H9 (cell line): ENCODE data around the gene PDHB. TPM values are rescaled to one million over a fixed set of nuclear protein-coding genes. Genes with fewer than 3 reads are reported as not detected.

ENCODE experiments used
- DNase-seq: peaks from one replicate; pipeline ENCODE4 v3.0.0-alpha.2; 2017
- H2AFZ ChIP-seq: one replicate; pipeline ENCODE4 v1.6.1; 2013; ENCODE audit warnings: mild to moderate bottlenecking, low read length, control low read depth, moderate library complexity
- H2AK5ac ChIP-seq: 2 replicates; pipeline ENCODE4 v1.6.1; 2013; ENCODE audit warnings: low read length, control low read depth, mixed read lengths; ENCODE audit not compliant: insufficient read length
- H2BK120ac ChIP-seq: one replicate; pipeline ENCODE4 v1.6.1; 2013; ENCODE audit warnings: low read depth, mild to moderate bottlenecking, low read length, control low read depth, inconsistent platforms; ENCODE audit not compliant: poor library complexity, severe bottlenecking
- H2BK12ac ChIP-seq: 2 replicates; pipeline ENCODE4 v1.6.1; 2013; ENCODE audit warnings: low read length, control low read depth, mixed read lengths, low read depth; ENCODE audit not compliant: insufficient read length
- H2BK15ac ChIP-seq: 2 replicates; pipeline ENCODE4 v1.6.1; 2013; ENCODE audit warnings: low read depth, low read length, control low read depth
- H2BK20ac ChIP-seq: one replicate; pipeline ENCODE4 v1.6.1; 2013; ENCODE audit warnings: low read depth, mild to moderate bottlenecking, low read length, control low read depth, inconsistent platforms; ENCODE audit not compliant: poor library complexity, severe bottlenecking
- H2BK5ac ChIP-seq: 2 replicates; pipeline ENCODE4 v1.6.1; 2013; ENCODE audit warnings: low read length, control low read depth, mixed read lengths; ENCODE audit not compliant: insufficient read length
- H3K14ac ChIP-seq: 2 replicates; pipeline ENCODE4 v1.6.1; 2013; ENCODE audit warnings: low read length, control low read depth; ENCODE audit not compliant: insufficient read depth
- H3K18ac ChIP-seq: 2 replicates; pipeline ENCODE4 v1.6.1; 2013; ENCODE audit warnings: low read depth, mild to moderate bottlenecking, mixed read lengths, low read length, control low read depth; ENCODE audit not compliant: insufficient read length
- H3K23ac ChIP-seq: 2 replicates; pipeline ENCODE4 v1.6.1; 2013; ENCODE audit warnings: low read length, control low read depth, mixed read lengths, low read depth; ENCODE audit not compliant: insufficient read length
- H3K23me2 ChIP-seq: 2 replicates; pipeline ENCODE4 v1.6.1; 2013; ENCODE audit warnings: low read depth, mild to moderate bottlenecking, mixed read lengths, low read length, control low read depth; ENCODE audit not compliant: insufficient read length, poor library complexity, severe bottlenecking
- H3K27ac ChIP-seq: 2 replicates; pipeline ENCODE4 v1.5.1; 2013; ENCODE audit warnings: low read length, control low read depth, mixed read lengths, low read depth; ENCODE audit not compliant: insufficient read length
- H3K27me3 ChIP-seq: 2 replicates; pipeline ENCODE4 v1.6.1; 2013; ENCODE audit warnings: low read length, control low read depth, inconsistent platforms; ENCODE audit not compliant: insufficient read depth
- H3K4ac ChIP-seq: 2 replicates; pipeline ENCODE4 v1.6.1; 2013; ENCODE audit warnings: low read depth, mild to moderate bottlenecking, control low read depth, inconsistent platforms, low read length, moderate library complexity
- H3K4me1 ChIP-seq: 2 replicates; pipeline ENCODE4 v1.6.1; 2013; ENCODE audit warnings: low read length, control low read depth, inconsistent platforms; ENCODE audit not compliant: insufficient read depth
- H3K4me2 ChIP-seq: 2 replicates; pipeline ENCODE4 v1.6.1; 2013; ENCODE audit warnings: low read length, control low read depth, mixed read lengths; ENCODE audit not compliant: insufficient read length, insufficient read depth
- H3K56ac ChIP-seq: 2 replicates; pipeline ENCODE4 v1.6.1; 2013; ENCODE audit warnings: low read depth, mild to moderate bottlenecking, mixed read lengths, low read length, control low read depth; ENCODE audit not compliant: insufficient read length
- H3K79me1 ChIP-seq: 2 replicates; pipeline ENCODE4 v1.6.1; 2013; ENCODE audit warnings: low read depth, mild to moderate bottlenecking, moderate library complexity, low read length, control low read depth, inconsistent platforms; ENCODE audit not compliant: insufficient read depth, poor library complexity, severe bottlenecking
- H3K79me2 ChIP-seq: 2 replicates; pipeline ENCODE4 v1.6.1; 2013; ENCODE audit warnings: low read length, control low read depth, inconsistent platforms; ENCODE audit not compliant: insufficient read depth
- H3K9ac ChIP-seq: 2 replicates; pipeline ENCODE4 v1.6.1; 2013; ENCODE audit warnings: low read length, control low read depth, mixed read lengths; ENCODE audit not compliant: insufficient read length; ENCODE audit errors: extremely low read depth
- H3K9me3 ChIP-seq: one replicate; pipeline ENCODE4 v1.6.1; 2013; ENCODE audit warnings: low read depth, low read length, inconsistent platforms; ENCODE audit not compliant: control insufficient read depth
- H3T11ph ChIP-seq: one replicate; pipeline ENCODE4 v1.6.1; 2013; ENCODE audit warnings: mild to moderate bottlenecking, low read length, control low read depth, inconsistent platforms
- H4K20me1 ChIP-seq: one replicate; pipeline ENCODE4 v1.6.1; 2013; ENCODE audit not compliant: control insufficient read depth, insufficient read length, insufficient read depth
- H4K5ac ChIP-seq: 2 replicates; pipeline ENCODE4 v1.6.1; 2013; ENCODE audit warnings: low read depth, mild to moderate bottlenecking, mixed read lengths, low read length, control low read depth; ENCODE audit not compliant: insufficient read length
- H4K8ac ChIP-seq: replicated peaks from 2 replicates; pipeline ENCODE4 v1.6.1; 2013; ENCODE audit warnings: low read length, control low read depth, mixed read lengths, low read depth; ENCODE audit not compliant: insufficient read length
- H4K91ac ChIP-seq: 2 replicates; pipeline ENCODE4 v1.6.1; 2013; ENCODE audit warnings: low read depth, mild to moderate bottlenecking, moderate library complexity, mixed read lengths, low read length, control low read depth; ENCODE audit not compliant: insufficient read length
- H3K27ac Mint-ChIP-seq, 3 experiments: 2 replicates in 2 of 3; 3 replicates in 1 of 3; pipeline ENCODE4 v1.8.0; 2020 to 2021; ENCODE audit warnings: mixed read lengths in 3 of 3, mild to moderate bottlenecking in 1 of 3, moderate library complexity in 1 of 3
- H3K27me3 Mint-ChIP-seq: 2 replicates; pipeline ENCODE4 v1.8.0; 2021; ENCODE audit warnings: low read depth, mild to moderate bottlenecking, moderate library complexity, mixed read lengths
- H3K36me3 Mint-ChIP-seq, 3 experiments: 2 replicates in 2 of 3; 3 replicates in 1 of 3; pipeline ENCODE4 v1.8.0; 2020 to 2021; ENCODE audit warnings: low read depth in 3 of 3, mixed read lengths in 3 of 3; ENCODE audit not compliant: insufficient read depth in 1 of 3
- H3K4me1 Mint-ChIP-seq, 2 experiments: 2 replicates each; pipeline ENCODE4 v1.8.0; 2020; ENCODE audit warnings: mixed read lengths in 2 of 2
- H3K4me3 Mint-ChIP-seq, 2 experiments: 2 replicates in 1 of 2; 3 replicates in 1 of 2; pipeline ENCODE4 v1.8.0; 2020 to 2021; ENCODE audit warnings: mild to moderate bottlenecking in 2 of 2, mixed read lengths in 2 of 2, moderate library complexity in 1 of 2
- H3K9me3 Mint-ChIP-seq, 2 experiments: 2 replicates in 1 of 2; 3 replicates in 1 of 2; pipeline ENCODE4 v1.8.0; 2020; ENCODE audit warnings: mild to moderate bottlenecking in 2 of 2, mixed read lengths in 2 of 2, moderate library complexity in 1 of 2
- CTCF ChIP-seq: fragments of 200-600 bp; sonication (generic); conservative IDR thresholded peaks from 3 replicates; pipeline ENCODE4 v1.8.0; 2021; ENCODE audit warnings: antibody characterized with exemption, mild to moderate bottlenecking
- WGBS: extraction: QIAGEN DNeasy Blood & Tissue Kit; methylation state at CpG from one replicate; pipeline ENCODE4 v1.1.7; 2013; ENCODE audit warnings: missing lambda C conversion rate, low lambda C conversion rate, mixed read lengths; ENCODE audit not compliant: insufficient read length; ENCODE audit errors: extremely low coverage; 5-methylcytosine and 5-hydroxymethylcytosine counted together
- total RNA-seq: library from RNA; stranded (reverse); gene quantifications from 2 replicates; pipeline ENCODE4 v1.2.1, GENCODE V29; 2021

Gene PDHB
- total RNA-seq, 1 experiment from 2014 or later, result 132 TPM

GRCh38 chr3:58411851-58412830 lies 21.5 kb downstream of the PDHB start:
- no peak for TF ChIP-seq CTCF

More at GRCh38 chr3:58411851-58412830, 21.5 kb downstream of the PDHB start:
- Histone ChIP-seq H3K27ac (no peak overlapping the region), H2BK20ac (no peak overlapping the region), H2BK120ac (no peak overlapping the region), H3K23ac (no peak overlapping the region), H2AK5ac (no peak overlapping the region), H3K9ac (no peak overlapping the region), H3K56ac (no peak overlapping the region), H4K91ac (no peak overlapping the region), H3K79me1 (no peaks in the 10 kb centered on the region), H3K9me3 (no peaks in the 10 kb centered on the region), H4K8ac (no peak overlapping the region), H2AFZ (no peak overlapping the region), H3K79me2 (no peaks in the 10 kb centered on the region), H4K20me1 (no peaks in the 10 kb centered on the region), H3K23me2 (no peaks in the 10 kb centered on the region), H3K14ac (no peak overlapping the region; the same call in 1 of the 2 replicates), H3K18ac (no peak overlapping the region), H4K5ac (no peak overlapping the region), H3K4me1 (no peaks in the 10 kb centered on the region), H3K27me3 (no peaks in the 10 kb centered on the region), H2BK5ac (no peak overlapping the region), H3T11ph (no peak overlapping the region), H3K4me2 (no peak overlapping the region), H2BK12ac (no peak overlapping the region), H3K4ac (no peak overlapping the region), H2BK15ac (no peak overlapping the region)
- no peak for DNase-seq
- WGBS, result no CpG with 5 or more reads among the region's 8 CpGs
- Mint-ChIP-seq H3K27me3 (peaks cover 3% of the 10 kb centered on the region; the same call in 1 of the 2 replicates), H3K36me3 (no peaks in the 10 kb centered on the region; a peak in 1 of 7 replicates), H3K4me3 (no peak overlapping the region), H3K4me1 (peaks cover 21 to 29% of the 10 kb centered on the region in 2 experiments), H3K27ac (no peak overlapping the region), H3K9me3 (no peaks in the 10 kb centered on the region)
